ENCODE measurements around the gene SPPL2A. TPM values are rescaled to one million over a fixed set of nuclear protein-coding genes. Genes with fewer than 3 reads are reported as not detected.
A peak's percentile ranks its signal among the peaks of the same experiment; 100 is the strongest.

The SPPL2A gene
- total RNA-seq, 1 experiment from 2014 or later, result 34.4 TPM

DNA sequence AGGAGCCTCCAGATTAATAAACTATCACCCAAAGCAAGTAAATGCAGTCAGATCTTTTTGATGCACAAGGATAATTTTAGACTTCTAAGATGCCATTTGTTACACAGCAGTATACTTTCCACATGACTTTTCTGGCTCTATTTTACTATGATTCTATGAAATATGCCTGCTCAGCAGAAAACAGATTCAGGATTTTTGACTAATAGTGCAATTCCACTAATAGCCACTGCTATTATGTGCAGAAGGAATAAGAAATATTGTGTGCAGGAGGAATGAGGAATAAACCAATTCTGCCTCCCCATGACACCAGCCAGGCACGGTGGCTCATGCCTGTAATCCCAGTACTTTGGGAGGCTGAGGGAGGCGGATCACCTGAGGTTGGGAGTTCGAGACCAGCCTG is 11.5 kb upstream of the SPPL2A start:
- H3K9ac ChIP-seq (ENCODE audit: low read length), result no peak overlapping the region
- no peaks in the 10 kb centered on the region for H4K20me1 ChIP-seq (ENCODE audit: low read length)
- ChIA-PET CTCF (no interaction called here), POLR2A (ENCODE audit: unreplicated experiment) (no interaction called here)
- no peak overlapping the region for H3K27ac ChIP-seq (ENCODE audit: low read length)
- H3K9me3 ChIP-seq (ENCODE audit: low read length), result no peaks in the 10 kb centered on the region
- H3K79me2 ChIP-seq (ENCODE audit: low read length), result no peaks in the 10 kb centered on the region
- intact Hi-C loops (cut with micrococcal nuclease), result no loop called here
- no peaks in the 10 kb centered on the region for H3K9me2 ChIP-seq (replicated peaks; ENCODE audit: low read length)
- no peak overlapping the region for H2AFZ ChIP-seq (ENCODE audit: low read length)
- no peak overlapping the region for H3K4me3 ChIP-seq (ENCODE audit: low read length)
- no TSS peak for BruUV-seq (replicated peaks)
- TF ChIP-seq, protein P1, sequence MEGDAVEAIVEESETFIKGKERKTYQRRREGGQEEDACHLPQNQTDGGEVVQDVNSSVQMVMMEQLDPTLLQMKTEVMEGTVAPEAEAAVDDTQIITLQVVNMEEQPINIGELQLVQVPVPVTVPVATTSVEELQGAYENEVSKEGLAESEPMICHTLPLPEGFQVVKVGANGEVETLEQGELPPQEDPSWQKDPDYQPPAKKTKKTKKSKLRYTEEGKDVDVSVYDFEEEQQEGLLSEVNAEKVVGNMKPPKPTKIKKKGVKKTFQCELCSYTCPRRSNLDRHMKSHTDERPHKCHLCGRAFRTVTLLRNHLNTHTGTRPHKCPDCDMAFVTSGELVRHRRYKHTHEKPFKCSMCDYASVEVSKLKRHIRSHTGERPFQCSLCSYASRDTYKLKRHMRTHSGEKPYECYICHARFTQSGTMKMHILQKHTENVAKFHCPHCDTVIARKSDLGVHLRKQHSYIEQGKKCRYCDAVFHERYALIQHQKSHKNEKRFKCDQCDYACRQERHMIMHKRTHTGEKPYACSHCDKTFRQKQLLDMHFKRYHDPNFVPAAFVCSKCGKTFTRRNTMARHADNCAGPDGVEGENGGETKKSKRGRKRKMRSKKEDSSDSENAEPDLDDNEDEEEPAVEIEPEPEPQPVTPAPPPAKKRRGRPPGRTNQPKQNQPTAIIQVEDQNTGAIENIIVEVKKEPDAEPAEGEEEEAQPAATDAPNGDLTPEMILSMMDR (conservative IDR thresholded peaks at IDR 0.05; ENCODE audit: low read depth, low read length), result 0 out of 2 replicates have a peak, but pooled peaks have one; percentile 17
- no peak for TF ChIP-seq EZH2phosphoT487 (IDR thresholded peaks at IDR 0.05; ENCODE audit: borderline replicate concordance, low read length)
- H3K4me1 ChIP-seq (ENCODE audit: insufficient read depth, low read length), result no peaks in the 10 kb centered on the region
- no peak for DNase-seq
- H3K4me2 ChIP-seq (ENCODE audit: low read length), result no peak overlapping the region
- H3K27me3 ChIP-seq (ENCODE audit: low read length), result no peaks in the 10 kb centered on the region
- H3K36me3 ChIP-seq (ENCODE audit: low read depth, low read length), result no peaks in the 10 kb centered on the region
- H3F3A ChIP-seq (ENCODE audit: low read length, unreplicated experiment), result no peaks in the 10 kb centered on the region
- ATAC-seq, result 0 out of 2 replicates have a peak, but pooled peaks have one; percentile 20

GRCh38 chr15:50774450-50774849 is 8.9 kb upstream of the SPPL2A start:
- TF ChIP-seq EZH2 (IDR thresholded peaks at IDR 0.05; ENCODE audit: low read length, unreplicated experiment), result no peak
- no peak for TF ChIP-seq EZH2phosphoT487 (IDR thresholded peaks at IDR 0.05; ENCODE audit: borderline replicate concordance, low read length)
- TF ChIP-seq, protein P1 (conservative IDR thresholded peaks at IDR 0.05; ENCODE audit: low read depth, low read length), result no peak
- H2AFZ ChIP-seq (ENCODE audit: low read length), result no peak overlapping the region
- no peaks in the 10 kb centered on the region for H4K20me1 ChIP-seq (ENCODE audit: low read length)
- H3K4me3 ChIP-seq (ENCODE audit: low read length), result no peak overlapping the region
- BruUV-seq (replicated peaks), result no TSS peak
- no peaks in the 10 kb centered on the region for H3K9me2 ChIP-seq (replicated peaks; ENCODE audit: low read length)
- no peaks in the 10 kb centered on the region for H3K4me1 ChIP-seq (ENCODE audit: insufficient read depth, low read length)
- no peaks in the 10 kb centered on the region for H3K36me3 ChIP-seq (ENCODE audit: low read depth, low read length)
- intact Hi-C loops (cut with micrococcal nuclease), result no loop called here
- ATAC-seq (no peak), DNase-seq (no peak)
- CTCF ChIA-PET, result no interaction called here
- H3K9ac ChIP-seq (ENCODE audit: low read length), result no peak overlapping the region
- no peaks in the 10 kb centered on the region for H3F3A ChIP-seq (ENCODE audit: low read length, unreplicated experiment)
- POLR2A ChIA-PET (ENCODE audit: unreplicated experiment), result interaction anchor here (0.6 kb wide), 1 partner anchor 74 kb away, joined by 28 read pairs; no protein-coding TSS in a partner anchor
- H3K79me2 ChIP-seq (ENCODE audit: low read length), result no peaks in the 10 kb centered on the region
- H3K9me3 ChIP-seq (ENCODE audit: low read length), result no peaks in the 10 kb centered on the region
- no peak overlapping the region for H3K27ac ChIP-seq (ENCODE audit: low read length)
- no peaks in the 10 kb centered on the region for H3K27me3 ChIP-seq (ENCODE audit: low read length)
- H3K4me2 ChIP-seq (ENCODE audit: low read length), result no peak overlapping the region

- Histone ChIP-seq H3K79me2 (ENCODE audit: low read length) (no peaks in the 10 kb centered on the region), H3K36me3 (ENCODE audit: low read depth, low read length) (no peaks in the 10 kb centered on the region), H3K9ac (ENCODE audit: low read length) (no peak overlapping the region), H3K9me3 (ENCODE audit: low read length) (no peaks in the 10 kb centered on the region), H3K9me2 (replicated peaks; ENCODE audit: low read length) (no peaks in the 10 kb centered on the region), H3K4me3 (ENCODE audit: low read length) (no peak overlapping the region), H3K27me3 (ENCODE audit: low read length) (no peaks in the 10 kb centered on the region), H3F3A (ENCODE audit: low read length, unreplicated experiment) (no peaks in the 10 kb centered on the region), H3K4me2 (ENCODE audit: low read length) (no peak overlapping the region), H2AFZ (ENCODE audit: low read length) (no peak overlapping the region), H3K27ac (ENCODE audit: low read length) (no peak overlapping the region), H3K4me1 (ENCODE audit: insufficient read depth, low read length) (no peaks in the 10 kb centered on the region), H4K20me1 (ENCODE audit: low read length) (no peaks in the 10 kb centered on the region)
- no peak for DNase-seq
- intact Hi-C loops (cut with micrococcal nuclease), result no loop called here
- no peak for ATAC-seq
- TF ChIP-seq, protein P1 (conservative IDR thresholded peaks at IDR 0.05; ENCODE audit: low read depth, low read length), result no peak
- no peak for TF ChIP-seq EZH2phosphoT487 (IDR thresholded peaks at IDR 0.05; ENCODE audit: borderline replicate concordance, low read length)
- TF ChIP-seq EZH2 (IDR thresholded peaks at IDR 0.05; ENCODE audit: low read length, unreplicated experiment), result no peak
- ChIA-PET POLR2A (ENCODE audit: unreplicated experiment) (no interaction called here), CTCF (no interaction called here)
- BruUV-seq (replicated peaks), result no TSS peak
These were observed 7.9 kb upstream of the SPPL2A start for GRCh38 chr15:50773389-50773788.

All from PC-3 (cell line).